ENCODE results near the gene STAB1. TPM values are rescaled to one million over a fixed set of nuclear protein-coding genes. Genes with fewer than 3 reads are reported as not detected.

STAB1 gene
- total and polyA plus RNA-seq, 2 experiments from 2014 or later, result 3.0 to 4.6 TPM

DNA sequence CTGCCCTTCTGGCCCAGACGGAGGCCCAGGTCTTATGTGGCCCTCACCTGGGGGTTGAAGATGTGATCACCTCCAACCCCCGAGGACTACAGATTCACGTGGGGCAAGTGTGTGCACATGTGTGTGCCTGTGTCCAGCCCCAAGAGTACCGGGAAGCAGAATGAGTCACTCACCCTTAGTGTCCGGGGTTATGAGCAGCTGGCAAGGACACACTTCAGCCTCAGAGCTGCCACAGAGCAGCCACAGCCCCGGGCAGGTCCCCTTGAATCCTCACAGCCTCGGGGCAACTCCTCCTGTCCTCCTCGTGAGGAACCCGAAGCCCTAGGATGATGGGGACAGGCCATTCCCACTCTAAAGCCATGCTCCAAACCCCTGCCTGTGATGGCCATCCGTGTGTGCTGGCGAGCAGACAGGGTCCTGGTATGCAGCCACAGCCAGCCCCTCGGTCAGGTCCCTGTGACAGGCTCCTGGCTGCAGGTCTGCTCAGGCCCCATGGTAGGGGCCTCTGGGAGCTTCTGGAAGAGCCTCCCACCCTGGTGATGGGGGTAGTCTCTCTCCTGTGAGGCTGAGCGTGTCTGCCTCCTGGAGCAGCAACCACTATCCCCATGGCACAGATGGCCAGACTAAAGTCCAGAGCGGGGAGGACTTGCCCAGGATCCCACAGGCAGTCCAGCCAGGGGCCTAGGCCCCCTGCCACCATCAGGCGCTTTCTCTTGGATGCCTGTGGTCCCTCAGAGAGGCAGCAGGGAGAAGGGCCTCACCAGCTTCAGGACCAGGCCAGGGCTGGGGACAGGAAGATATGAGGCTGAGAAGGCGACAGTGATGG is 852 bp downstream of the STAB1 start:
- 74% methylated on average over 16 of the region's 16 CpGs for WGBS (ENCODE audit: low lambda C conversion rate, missing lambda C conversion rate)
- H3K36me3 ChIP-seq (replicated peaks; ENCODE audit: insufficient read depth, low read depth), result no peaks in the 10 kb centered on the region
- no peak overlapping the region for H3K4me2 ChIP-seq
- no peak overlapping the region for H3K27ac ChIP-seq
- H3K9me3 ChIP-seq (ENCODE audit: low read depth), result no peaks in the 10 kb centered on the region
- no peak overlapping the region for H2AFZ ChIP-seq
- no peaks in the 10 kb centered on the region for H4K20me1 ChIP-seq (ENCODE audit: insufficient read depth, poor library complexity, severe bottlenecking)
- no peaks in the 10 kb centered on the region for H3K79me2 ChIP-seq
- no peaks in the 10 kb centered on the region for H3K27me3 ChIP-seq
- no peak for DNase-seq (ENCODE audit: low spot score)
- no peaks in the 10 kb centered on the region for H3K4me1 ChIP-seq (ENCODE audit: insufficient read depth)
- no peaks in the 10 kb centered on the region for H3K9me2 ChIP-seq (replicated peaks; ENCODE audit: insufficient read depth)
- no peak overlapping the region for H3K4me3 ChIP-seq
- no peak for TF ChIP-seq EZH2 (IDR thresholded peaks at IDR 0.05; ENCODE audit: borderline replicate concordance)
- no peak for TF ChIP-seq EZH2phosphoT487 (IDR thresholded peaks at IDR 0.05; ENCODE audit: low read depth, severe bottlenecking, unreplicated experiment)
- TF ChIP-seq, protein P1, sequence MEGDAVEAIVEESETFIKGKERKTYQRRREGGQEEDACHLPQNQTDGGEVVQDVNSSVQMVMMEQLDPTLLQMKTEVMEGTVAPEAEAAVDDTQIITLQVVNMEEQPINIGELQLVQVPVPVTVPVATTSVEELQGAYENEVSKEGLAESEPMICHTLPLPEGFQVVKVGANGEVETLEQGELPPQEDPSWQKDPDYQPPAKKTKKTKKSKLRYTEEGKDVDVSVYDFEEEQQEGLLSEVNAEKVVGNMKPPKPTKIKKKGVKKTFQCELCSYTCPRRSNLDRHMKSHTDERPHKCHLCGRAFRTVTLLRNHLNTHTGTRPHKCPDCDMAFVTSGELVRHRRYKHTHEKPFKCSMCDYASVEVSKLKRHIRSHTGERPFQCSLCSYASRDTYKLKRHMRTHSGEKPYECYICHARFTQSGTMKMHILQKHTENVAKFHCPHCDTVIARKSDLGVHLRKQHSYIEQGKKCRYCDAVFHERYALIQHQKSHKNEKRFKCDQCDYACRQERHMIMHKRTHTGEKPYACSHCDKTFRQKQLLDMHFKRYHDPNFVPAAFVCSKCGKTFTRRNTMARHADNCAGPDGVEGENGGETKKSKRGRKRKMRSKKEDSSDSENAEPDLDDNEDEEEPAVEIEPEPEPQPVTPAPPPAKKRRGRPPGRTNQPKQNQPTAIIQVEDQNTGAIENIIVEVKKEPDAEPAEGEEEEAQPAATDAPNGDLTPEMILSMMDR (IDR thresholded peaks at IDR 0.05; ENCODE audit: poor library complexity), result no peak

- Histone ChIP-seq H3K79me2 (no peaks in the 10 kb centered on the region), H3K4me3 (no peak overlapping the region), H3K9me3 (ENCODE audit: low read depth) (no peaks in the 10 kb centered on the region), H3K27ac (peak overlapping the region; percentile 57), H4K20me1 (ENCODE audit: insufficient read depth, poor library complexity, severe bottlenecking) (no peaks in the 10 kb centered on the region), H3K4me1 (ENCODE audit: insufficient read depth) (no peaks in the 10 kb centered on the region), H2AFZ (no peak overlapping the region), H3K9me2 (replicated peaks; ENCODE audit: insufficient read depth) (no peaks in the 10 kb centered on the region), H3K27me3 (no peaks in the 10 kb centered on the region), H3K36me3 (replicated peaks; ENCODE audit: insufficient read depth, low read depth) (no peaks in the 10 kb centered on the region), H3K4me2 (no peak overlapping the region)
- peak; percentile 47 for DNase-seq (ENCODE audit: low spot score)
- TF ChIP-seq, protein P1 (IDR thresholded peaks at IDR 0.05; ENCODE audit: poor library complexity), result no peak
- no peak for TF ChIP-seq EZH2phosphoT487 (IDR thresholded peaks at IDR 0.05; ENCODE audit: low read depth, severe bottlenecking, unreplicated experiment)
- TF ChIP-seq EZH2 (IDR thresholded peaks at IDR 0.05; ENCODE audit: borderline replicate concordance), result no peak
- 87% methylated on average over 24 of the region's 24 CpGs for WGBS (ENCODE audit: low lambda C conversion rate, missing lambda C conversion rate)
These were observed 3.3 kb downstream of the STAB1 start for GRCh38 chr3:52498137-52499054.

- H3K4me3 ChIP-seq, result no peak overlapping the region
- H3K27ac ChIP-seq, result no peak overlapping the region
- no peaks in the 10 kb centered on the region for H3K79me2 ChIP-seq
- H3K27me3 ChIP-seq, result no peaks in the 10 kb centered on the region
- no peaks in the 10 kb centered on the region for H4K20me1 ChIP-seq (ENCODE audit: insufficient read depth, poor library complexity, severe bottlenecking)
- DNase-seq (ENCODE audit: low spot score), result no peak
- no peaks in the 10 kb centered on the region for H3K4me1 ChIP-seq (ENCODE audit: insufficient read depth)
- no peak overlapping the region for H3K4me2 ChIP-seq
- H3K9me3 ChIP-seq (ENCODE audit: low read depth), result no peaks in the 10 kb centered on the region
- no peak overlapping the region for H2AFZ ChIP-seq
- no peaks in the 10 kb centered on the region for H3K9me2 ChIP-seq (replicated peaks; ENCODE audit: insufficient read depth)
- no peaks in the 10 kb centered on the region for H3K36me3 ChIP-seq (replicated peaks; ENCODE audit: insufficient read depth, low read depth)
- TF ChIP-seq EZH2phosphoT487 (IDR thresholded peaks at IDR 0.05; ENCODE audit: low read depth, severe bottlenecking, unreplicated experiment) (no peak), EZH2 (IDR thresholded peaks at IDR 0.05; ENCODE audit: borderline replicate concordance) (no peak)
- WGBS (ENCODE audit: low lambda C conversion rate, missing lambda C conversion rate), result 91% methylated on average over 11 of the region's 11 CpGs
These were observed 5.9 kb downstream of the STAB1 start for GRCh38 chr3:52501046-52501445.
